HG02884 (cell line): ENCODE measurements around the gene PCDHA2.
"Not testable (repeated sequence)": the region's sequence is repeated elsewhere in the genome, so short reads cannot be mapped to it uniquely, and the experiment has no call there.

Experiments
- ATAC-seq: cut with Tn5 transposase; IDR thresholded peaks from one replicate; pipeline ENCODE4 v1.9.1; 2021; ENCODE audit warnings: mild to moderate bottlenecking, moderate library complexity; ENCODE audit not compliant: unreplicated experiment

The PCDHA2 gene

DNA sequence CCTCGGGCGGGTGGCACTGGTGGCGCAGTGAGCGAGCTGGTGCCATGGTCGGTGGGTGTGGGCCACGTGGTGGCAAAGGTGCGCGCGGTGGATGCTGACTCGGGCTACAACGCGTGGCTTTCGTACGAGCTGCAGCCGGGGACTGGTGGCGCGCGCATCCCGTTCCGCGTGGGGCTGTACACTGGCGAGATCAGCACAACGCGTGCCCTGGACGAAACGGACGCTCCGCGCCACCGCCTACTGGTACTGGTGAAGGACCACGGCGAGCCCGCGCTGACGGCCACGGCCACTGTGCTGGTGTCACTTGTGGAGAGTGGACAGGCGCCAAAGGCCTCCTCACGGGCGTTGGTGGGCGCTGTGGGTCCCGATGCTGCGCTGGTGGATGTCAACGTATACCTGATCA lies 14.2 kb downstream of the PCDHA2 start:
- no peak for ATAC-seq

DNA sequence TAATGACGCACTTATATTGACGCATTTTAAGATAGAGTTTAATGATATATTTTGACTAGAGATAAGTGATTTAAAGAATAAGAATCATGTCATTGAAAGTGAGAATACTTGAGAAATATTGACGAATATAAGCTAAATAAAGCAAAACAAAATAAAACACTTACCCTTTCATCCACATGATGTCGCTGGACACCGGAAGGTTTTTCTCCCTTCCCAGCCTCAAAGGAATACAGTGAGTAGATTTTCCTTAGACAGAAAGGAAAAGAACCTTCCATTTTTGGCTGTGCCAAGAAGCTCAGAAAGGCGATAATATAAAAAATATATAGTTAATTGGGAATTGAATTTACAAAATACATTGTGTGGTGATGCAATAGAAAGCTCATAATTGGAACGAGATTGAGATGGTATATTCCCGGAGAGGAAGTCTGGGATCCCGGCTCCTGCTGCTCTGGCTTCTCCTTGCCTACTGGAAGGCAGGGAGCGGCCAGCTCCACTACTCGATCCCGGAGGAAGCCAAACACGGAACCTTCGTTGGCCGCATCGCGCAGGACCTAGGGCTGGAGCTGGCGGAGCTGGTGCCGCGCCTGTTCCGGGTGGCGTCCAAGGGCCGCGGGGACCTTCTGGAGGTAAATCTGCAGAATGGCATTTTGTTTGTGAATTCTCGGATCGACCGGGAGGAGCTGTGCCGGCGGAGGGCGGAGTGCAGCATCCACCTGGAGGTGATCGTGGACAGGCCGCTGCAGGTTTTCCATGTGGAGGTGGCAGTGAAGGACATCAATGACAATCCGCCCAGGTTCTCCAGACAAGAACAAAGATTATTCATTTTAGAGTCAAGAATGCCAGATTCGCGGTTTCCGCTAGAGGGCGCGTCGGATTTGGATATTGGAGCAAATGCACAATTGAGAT lies 27.0 kb downstream of the PCDHA2 start, which contains the start of gene PCDHA5:
PCDHA5 (plus strand) TSS at position 239 of the 906 bp plus-strand sequence.
- no peak for ATAC-seq

DNA sequence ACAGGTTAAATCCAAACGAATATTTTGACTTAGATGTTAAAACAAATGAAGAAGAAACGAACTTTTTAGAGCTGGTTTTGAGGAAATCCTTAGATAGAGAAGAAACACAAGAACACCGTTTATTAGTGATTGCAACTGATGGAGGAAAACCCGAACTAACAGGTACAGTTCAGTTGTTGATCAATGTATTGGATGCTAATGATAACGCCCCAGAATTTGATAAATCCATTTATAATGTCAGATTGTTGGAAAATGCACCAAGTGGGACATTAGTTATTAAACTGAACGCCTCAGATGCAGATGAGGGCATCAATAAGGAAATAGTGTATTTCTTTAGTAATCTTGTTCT lies 27.6 kb downstream of the PCDHA2 start:
- ATAC-seq: no peak

DNA sequence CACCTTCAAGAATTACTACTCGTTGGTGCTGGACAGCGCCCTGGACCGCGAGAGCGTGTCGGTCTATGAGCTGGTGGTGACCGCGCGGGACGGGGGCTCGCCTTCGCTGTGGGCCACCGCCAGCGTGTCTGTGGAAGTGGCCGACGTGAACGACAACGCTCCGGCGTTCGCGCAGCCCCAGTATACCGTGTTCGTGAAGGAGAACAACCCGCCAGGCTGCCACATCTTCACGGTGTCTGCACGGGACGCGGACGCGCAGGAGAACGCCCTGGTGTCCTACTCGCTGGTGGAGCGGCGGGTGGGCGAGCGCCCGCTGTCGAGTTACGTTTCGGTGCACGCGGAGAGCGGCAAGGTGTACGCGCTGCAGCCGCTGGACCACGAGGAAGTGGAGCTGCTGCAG lies 28.3 kb downstream of the PCDHA2 start:
- not testable (repeated sequence) for ATAC-seq

DNA sequence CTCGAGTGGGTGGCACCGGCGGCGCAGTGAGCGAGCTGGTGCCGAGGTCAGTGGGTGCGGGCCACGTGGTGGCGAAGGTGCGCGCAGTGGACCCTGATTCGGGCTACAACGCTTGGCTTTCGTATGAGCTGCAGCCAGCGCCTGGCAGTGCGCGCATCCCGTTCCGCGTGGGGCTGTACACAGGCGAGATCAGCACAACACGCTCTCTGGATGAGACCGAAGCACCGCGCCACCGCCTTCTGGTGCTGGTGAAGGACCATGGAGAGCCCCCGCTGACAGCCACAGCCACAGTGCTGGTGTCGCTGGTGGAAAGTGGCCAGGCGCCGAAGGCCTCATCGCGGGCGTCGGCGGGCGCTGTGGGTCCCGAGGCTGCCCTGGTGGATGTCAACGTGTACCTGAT lies 28.8 kb downstream of the PCDHA2 start:
- ATAC-seq: no peak

DNA sequence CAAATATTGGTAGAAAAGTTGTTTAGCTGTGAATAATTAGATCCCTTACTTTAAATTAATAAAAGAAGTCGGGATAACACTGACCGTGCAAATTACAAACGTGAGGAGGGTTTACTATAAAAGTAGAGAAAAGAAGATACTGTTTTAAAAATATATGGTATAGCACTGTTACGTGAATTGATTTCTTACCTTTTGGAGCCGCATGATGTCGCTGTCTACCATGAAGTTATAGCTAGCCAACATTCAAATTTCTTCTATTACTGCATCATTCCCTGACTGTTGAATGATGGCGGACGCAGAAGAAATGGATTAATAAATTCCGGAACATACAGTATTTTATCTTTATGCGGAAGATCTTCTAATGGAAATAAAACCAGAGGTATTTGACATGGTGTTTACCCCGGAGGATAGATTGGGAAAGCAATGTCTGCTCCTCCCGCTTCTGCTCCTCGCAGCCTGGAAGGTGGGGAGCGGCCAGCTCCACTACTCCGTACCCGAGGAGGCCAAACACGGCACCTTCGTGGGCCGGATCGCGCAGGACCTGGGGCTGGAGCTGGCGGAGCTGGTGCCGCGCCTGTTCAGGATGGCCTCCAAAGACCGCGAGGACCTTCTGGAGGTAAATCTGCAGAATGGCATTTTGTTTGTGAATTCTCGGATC lies 33.2 kb downstream of the PCDHA2 start, which contains the start of gene PCDHA6:
PCDHA6 (plus strand) TSS at position 257 of the 658 bp plus-strand sequence; CDS start at position 389, 132 bp downstream.
- no peak for ATAC-seq

DNA sequence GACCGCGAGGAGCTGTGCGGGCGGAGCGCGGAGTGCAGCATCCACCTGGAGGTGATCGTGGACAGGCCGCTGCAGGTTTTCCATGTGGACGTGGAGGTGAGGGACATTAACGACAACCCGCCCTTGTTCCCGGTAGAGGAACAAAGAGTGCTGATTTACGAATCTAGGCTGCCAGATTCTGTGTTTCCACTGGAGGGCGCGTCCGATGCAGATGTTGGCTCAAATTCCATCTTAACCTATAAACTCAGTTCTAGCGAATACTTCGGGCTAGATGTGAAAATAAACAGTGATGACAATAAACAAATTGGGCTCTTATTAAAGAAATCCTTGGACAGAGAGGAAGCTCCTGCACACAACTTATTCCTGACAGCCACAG lies 33.7 kb downstream of the PCDHA2 start:
- no peak for ATAC-seq

DNA sequence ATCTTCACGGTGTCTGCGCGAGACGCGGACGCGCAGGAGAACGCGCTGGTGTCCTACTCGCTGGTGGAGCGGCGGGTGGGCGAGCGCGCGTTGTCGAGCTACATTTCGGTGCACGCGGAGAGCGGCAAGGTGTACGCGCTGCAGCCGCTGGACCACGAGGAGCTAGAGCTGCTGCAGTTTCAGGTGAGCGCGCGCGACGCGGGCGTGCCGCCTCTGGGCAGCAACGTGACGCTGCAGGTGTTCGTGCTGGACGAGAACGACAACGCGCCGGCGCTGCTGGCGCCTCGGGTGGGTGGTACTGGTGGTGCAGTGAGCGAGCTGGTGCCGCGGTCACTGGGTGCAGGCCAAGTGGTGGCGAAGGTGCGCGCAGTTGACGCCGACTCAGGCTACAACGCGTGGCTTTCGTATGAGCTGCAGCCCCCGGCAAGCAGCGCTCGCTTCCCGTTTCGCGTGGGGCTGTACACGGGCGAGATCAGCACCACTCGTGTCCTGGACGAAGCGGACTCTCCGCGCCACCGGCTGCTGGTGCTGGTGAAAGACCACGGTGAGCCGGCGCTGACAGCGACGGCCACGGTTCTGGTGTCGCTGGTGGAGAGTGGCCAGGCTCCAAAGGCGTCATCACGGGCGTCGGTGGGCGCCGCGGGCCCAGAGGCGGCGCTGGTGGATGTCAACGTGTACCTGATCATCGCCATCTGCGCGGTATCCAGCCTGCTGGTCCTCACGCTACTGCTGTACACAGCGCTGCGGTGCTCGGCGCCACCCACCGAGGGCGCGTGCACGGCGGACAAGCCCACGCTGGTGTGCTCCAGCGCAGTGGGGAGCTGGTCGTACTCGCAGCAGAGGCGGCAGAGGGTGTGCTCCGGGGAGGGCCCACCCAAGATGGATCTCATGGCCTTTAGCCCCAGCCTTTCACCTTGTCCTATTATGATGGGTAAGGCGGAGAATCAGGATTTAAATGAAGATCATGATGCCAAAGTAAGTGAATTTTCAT lies 35.2 kb downstream of the PCDHA2 start:
- not testable (repeated sequence) for ATAC-seq

DNA sequence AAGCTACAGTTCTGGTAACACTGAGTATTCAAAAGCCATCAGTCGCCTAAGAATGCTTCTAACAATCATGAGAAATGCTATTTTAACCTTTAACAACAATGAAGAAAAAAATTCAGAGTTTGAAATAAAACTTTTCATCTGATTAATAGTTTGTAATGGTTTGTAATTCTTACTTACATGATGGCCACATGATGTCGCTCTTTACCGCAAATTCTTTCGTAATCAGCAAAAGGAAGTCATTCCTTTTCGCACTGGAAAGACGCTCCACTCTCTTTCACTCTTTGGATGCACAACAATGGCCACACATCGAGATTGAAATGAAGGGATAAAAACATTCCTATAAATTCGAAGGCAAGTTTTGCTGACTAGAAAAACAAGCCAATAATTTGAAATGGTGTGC lies 39.3 kb downstream of the PCDHA2 start, which contains the start of gene PCDHA7:
PCDHA7 (plus strand) TSS at position 277 of the 400 bp plus-strand sequence; CDS start at position 392, 115 bp downstream.
- no peak for ATAC-seq

DNA sequence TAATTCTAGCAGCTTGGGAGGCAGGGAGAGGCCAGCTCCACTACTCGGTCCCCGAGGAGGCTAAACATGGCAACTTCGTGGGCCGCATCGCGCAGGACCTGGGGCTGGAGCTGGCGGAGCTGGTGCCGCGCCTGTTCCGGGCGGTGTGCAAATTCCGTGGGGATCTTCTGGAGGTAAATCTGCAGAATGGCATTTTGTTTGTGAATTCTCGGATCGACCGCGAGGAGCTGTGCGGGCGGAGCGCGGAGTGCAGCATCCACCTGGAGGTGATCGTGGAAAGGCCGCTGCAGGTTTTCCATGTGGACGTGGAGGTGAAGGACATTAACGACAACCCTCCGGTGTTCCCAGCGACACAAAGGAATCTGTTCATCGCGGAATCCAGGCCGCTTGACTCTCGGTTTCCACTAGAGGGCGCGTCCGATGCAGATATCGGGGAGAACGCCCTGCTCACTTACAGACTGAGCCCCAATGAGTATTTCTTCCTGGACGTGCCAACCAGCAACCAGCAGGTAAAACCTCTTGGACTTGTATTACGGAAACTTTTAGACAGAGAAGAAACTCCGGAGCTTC lies 39.9 kb downstream of the PCDHA2 start:
- ATAC-seq: not testable (repeated sequence)

DNA sequence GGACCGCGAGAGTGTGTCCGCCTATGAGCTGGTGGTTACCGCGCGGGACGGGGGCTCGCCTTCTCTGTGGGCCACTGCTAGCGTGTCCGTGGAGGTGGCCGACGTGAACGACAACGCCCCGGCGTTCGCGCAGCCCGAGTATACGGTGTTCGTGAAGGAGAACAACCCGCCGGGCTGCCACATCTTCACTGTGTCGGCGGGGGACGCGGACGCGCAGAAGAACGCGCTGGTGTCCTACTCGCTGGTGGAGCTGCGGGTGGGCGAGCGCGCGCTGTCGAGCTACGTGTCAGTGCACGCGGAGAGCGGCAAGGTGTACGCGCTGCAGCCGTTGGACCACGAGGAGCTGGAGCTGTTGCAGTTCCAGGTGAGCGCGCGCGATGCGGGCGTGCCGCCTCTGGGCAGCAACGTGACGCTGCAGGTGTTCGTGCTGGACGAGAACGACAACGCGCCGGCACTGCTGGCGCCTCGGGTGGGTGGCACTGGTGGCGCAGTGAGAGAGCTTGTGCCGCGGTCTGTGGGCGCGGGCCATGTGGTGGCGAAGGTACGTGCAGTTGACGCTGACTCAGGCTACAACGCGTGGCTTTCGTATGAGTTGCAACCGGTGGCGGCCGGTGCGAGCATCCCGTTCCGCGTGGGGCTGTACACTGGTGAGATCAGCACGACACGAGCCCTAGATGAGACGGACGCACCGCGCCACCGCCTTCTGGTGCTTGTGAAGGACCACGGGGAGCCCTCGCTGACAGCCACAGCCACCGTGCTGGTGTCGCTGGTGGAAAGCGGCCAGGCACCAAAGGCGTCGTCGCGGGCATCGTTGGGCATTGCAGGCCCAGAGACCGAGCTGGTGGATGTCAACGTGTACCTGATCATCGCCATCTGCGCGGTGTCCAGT lies 41.2 kb downstream of the PCDHA2 start:
- no peak for ATAC-seq

DNA sequence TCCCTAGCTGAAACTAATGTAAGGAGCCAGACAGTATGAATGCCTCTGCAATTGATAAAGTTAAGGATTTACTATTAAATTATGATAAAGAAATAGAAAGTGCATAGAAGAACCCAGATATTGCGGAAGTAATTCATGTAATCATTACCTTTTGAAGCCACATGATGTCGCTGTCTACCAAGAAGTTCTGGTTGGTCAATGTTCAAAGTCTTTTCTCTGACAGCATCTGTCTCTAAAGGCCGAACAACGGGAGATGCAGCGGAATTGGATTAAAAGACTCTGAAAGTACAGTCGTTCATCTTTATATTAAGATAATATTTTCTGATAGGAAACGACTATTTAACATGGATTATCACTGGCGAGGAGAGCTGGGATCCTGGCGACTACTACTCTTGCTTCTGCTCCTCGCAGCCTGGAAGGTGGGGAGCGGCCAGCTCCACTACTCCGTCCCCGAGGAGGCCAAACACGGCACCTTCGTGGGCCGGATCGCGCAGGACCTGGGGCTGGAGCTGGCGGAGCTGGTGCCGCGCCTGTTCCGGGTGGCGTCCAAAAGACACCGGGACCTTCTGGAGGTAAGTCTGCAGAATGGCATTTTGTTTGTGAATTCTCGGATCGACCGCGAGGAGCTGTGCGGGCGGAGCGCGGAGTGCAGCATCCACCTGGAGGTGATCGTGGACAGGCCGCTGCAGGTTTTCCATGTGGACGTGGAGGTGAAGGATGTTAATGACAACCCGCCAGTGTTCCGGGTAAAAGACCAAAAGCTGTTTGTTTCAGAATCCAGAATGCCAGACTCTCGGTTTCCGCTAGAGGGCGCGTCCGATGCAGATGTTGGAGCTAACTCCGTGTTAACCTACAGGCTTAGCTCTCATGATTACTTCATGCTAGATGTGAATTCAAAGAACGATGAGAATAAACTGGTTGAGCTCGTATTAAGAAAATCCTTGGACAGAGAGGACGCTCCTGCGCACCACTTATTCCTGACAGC lies 46.6 kb downstream of the PCDHA2 start, which contains the start of gene PCDHA8:
PCDHA8 (plus strand) TSS at position 210 of the 985 bp plus-strand sequence; CDS start at position 345, 135 bp downstream.
- ATAC-seq: no peak

DNA sequence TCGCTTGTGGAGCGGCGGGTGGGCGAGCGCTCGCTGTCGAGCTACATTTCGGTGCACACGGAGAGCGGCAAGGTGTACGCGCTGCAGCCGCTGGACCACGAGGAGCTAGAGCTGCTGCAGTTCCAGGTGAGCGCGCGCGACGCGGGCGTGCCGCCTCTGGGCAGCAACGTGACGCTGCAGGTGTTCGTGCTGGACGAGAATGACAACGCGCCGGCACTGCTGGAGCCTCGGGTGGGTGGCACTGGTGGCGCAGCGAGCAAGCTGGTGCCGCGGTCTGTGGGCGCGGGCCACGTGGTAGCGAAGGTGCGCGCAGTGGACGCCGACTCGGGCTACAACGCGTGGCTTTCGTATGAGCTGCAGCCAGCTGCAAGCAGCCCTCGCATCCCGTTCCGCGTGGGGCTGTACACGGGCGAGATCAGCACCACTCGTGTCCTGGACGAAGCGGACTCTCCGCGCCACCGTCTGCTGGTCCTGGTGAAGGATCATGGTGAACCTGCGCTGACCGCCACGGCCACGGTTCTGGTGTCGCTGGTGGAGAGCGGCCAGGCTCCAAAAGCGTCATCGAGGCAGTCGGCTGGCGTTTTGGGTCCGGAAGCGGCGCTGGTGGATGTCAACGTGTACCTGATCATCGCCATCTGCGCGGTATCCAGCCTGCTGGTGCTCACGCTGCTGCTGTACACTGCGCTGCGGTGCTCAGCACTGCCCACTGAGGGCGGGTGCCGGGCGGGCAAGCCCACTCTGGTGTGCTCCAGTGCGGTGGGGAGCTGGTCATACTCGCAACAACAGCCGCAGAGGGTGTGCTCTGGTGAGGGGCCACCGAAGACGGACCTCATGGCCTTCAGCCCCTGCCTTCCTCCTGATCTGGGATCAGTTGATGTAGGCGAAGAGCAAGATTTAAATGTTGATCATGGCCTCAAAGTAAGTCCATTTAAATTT lies 48.4 kb downstream of the PCDHA2 start:
- no peak for ATAC-seq
